Measurements from ENCODE around the gene NADSYN1.

DNA sequence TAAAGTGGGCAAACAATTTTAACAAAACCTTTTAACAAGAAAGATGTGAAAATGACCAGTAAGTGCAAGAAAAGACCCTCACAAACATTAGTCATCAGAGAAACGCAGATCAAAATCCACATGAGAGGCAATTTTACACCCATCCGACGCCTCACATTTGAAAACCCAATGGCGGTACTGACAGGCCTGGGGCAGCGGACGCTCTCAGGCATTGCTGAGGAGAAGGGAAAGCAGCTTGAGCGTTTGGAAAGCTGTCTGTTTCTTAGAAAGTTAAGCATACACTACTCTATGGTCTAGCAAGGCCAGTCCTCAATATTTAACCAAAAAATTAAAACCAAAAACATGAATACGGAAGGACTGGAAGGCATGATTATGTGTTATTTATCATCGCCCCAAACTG is 82.8 kb downstream of the NADSYN1 start:
- TF ChIP-seq, protein P1, sequence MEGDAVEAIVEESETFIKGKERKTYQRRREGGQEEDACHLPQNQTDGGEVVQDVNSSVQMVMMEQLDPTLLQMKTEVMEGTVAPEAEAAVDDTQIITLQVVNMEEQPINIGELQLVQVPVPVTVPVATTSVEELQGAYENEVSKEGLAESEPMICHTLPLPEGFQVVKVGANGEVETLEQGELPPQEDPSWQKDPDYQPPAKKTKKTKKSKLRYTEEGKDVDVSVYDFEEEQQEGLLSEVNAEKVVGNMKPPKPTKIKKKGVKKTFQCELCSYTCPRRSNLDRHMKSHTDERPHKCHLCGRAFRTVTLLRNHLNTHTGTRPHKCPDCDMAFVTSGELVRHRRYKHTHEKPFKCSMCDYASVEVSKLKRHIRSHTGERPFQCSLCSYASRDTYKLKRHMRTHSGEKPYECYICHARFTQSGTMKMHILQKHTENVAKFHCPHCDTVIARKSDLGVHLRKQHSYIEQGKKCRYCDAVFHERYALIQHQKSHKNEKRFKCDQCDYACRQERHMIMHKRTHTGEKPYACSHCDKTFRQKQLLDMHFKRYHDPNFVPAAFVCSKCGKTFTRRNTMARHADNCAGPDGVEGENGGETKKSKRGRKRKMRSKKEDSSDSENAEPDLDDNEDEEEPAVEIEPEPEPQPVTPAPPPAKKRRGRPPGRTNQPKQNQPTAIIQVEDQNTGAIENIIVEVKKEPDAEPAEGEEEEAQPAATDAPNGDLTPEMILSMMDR (IDR thresholded peaks at IDR 0.05 in 8 of 11, conservative IDR thresholded peaks at IDR 0.05 in 3 of 11), result no peak
- no peak for TF ChIP-seq POLR2A (IDR thresholded peaks at IDR 0.05)

Measured in spleen (tissue), 7 donors.